ENCODE results near the gene INPP1. TPM values are rescaled to one million over a fixed set of nuclear protein-coding genes. Genes with fewer than 3 reads are reported as not detected.
A peak's percentile ranks its signal among the peaks of the same experiment; 100 is the strongest.
"Not testable (repeated sequence)": the region's sequence is repeated elsewhere in the genome, so short reads cannot be mapped to it uniquely, and the experiment has no call there.

Gene INPP1
- polyA plus RNA-seq, 1 donor = 14.4 TPM

GRCh38 chr2:190333928-190334327 lies 9.5 kb upstream of the INPP1 start:
- no peak for DNase-seq (ENCODE audit: low read depth)

GRCh38 chr2:190334479-190335224 lies 8.7 kb upstream of the INPP1 start:
- no peak for DNase-seq (ENCODE audit: low read depth)

- DNase-seq (ENCODE audit: low read depth) = no peak
Observed at GRCh38 chr2:190335225-190335559, 8.2 kb upstream of the INPP1 start.

GRCh38 chr2:190335584-190335983 lies 7.8 kb upstream of the INPP1 start:
- DNase-seq (ENCODE audit: low read depth) = not testable (repeated sequence)

- DNase-seq (ENCODE audit: low read depth) = no peak
Observed at GRCh38 chr2:190336420-190336819, 7.0 kb upstream of the INPP1 start.

- DNase-seq (ENCODE audit: low read depth) = no peak
Observed at GRCh38 chr2:190338453-190338852, 4.9 kb upstream of the INPP1 start.

- no peak for DNase-seq (ENCODE audit: low read depth)
Observed at GRCh38 chr2:190339394-190339793, 4.0 kb upstream of the INPP1 start.

- DNase-seq (ENCODE audit: low read depth) = no peak
Observed at GRCh38 chr2:190340369-190340768, 3.0 kb upstream of the INPP1 start.

- DNase-seq (ENCODE audit: low read depth) = no peak
Observed at GRCh38 chr2:190342611-190343010, 778 bp upstream of the INPP1 start.

GRCh38 chr2:190343089-190343535 lies 277 bp upstream of the INPP1 start:
- peak; percentile 36 for DNase-seq (ENCODE audit: low read depth)

- DNase-seq (ENCODE audit: low read depth) = no peak
Observed at GRCh38 chr2:190344276-190344827, 963 bp downstream of the INPP1 start.

- DNase-seq (ENCODE audit: low read depth) = no peak
Observed at GRCh38 chr2:190350371-190350770, 7.0 kb downstream of the INPP1 start.

GRCh38 chr2:190351955-190352354 lies 8.6 kb downstream of the INPP1 start:
- no peak for DNase-seq (ENCODE audit: low read depth)

GRCh38 chr2:190352668-190353536 lies 9.5 kb downstream of the INPP1 start:
- no peak for DNase-seq (ENCODE audit: low read depth)

GRCh38 chr2:190353537-190353899 lies 10.1 kb downstream of the INPP1 start:
- DNase-seq (ENCODE audit: low read depth) = no peak

- DNase-seq (ENCODE audit: low read depth) = no peak
Observed at GRCh38 chr2:190354003-190354690, 10.8 kb downstream of the INPP1 start.

GRCh38 chr2:190355968-190356644 lies 12.7 kb downstream of the INPP1 start:
- DNase-seq (ENCODE audit: low read depth) = no peak

- no peak for DNase-seq (ENCODE audit: low read depth)
Observed at GRCh38 chr2:190357600-190357999, 14.2 kb downstream of the INPP1 start.

GRCh38 chr2:190358655-190359448 lies 15.5 kb downstream of the INPP1 start:
- DNase-seq (ENCODE audit: low read depth) = not testable (repeated sequence)

- no peak for DNase-seq (ENCODE audit: low read depth)
Observed at GRCh38 chr2:190360561-190360960, 17.2 kb downstream of the INPP1 start.

- DNase-seq (ENCODE audit: low read depth) = no peak
Observed at GRCh38 chr2:190360965-190361364, 17.6 kb downstream of the INPP1 start.
